GM19035 (cell line): ENCODE results near the gene SCGB3A1.

Source experiments
- ATAC-seq: cut with Tn5 transposase; IDR thresholded peaks from one replicate; pipeline ENCODE4 v1.9.1; 2021; ENCODE audit not compliant: unreplicated experiment

SCGB3A1 gene, protein sequence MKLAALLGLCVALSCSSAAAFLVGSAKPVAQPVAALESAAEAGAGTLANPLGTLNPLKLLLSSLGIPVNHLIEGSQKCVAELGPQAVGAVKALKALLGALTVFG

DNA sequence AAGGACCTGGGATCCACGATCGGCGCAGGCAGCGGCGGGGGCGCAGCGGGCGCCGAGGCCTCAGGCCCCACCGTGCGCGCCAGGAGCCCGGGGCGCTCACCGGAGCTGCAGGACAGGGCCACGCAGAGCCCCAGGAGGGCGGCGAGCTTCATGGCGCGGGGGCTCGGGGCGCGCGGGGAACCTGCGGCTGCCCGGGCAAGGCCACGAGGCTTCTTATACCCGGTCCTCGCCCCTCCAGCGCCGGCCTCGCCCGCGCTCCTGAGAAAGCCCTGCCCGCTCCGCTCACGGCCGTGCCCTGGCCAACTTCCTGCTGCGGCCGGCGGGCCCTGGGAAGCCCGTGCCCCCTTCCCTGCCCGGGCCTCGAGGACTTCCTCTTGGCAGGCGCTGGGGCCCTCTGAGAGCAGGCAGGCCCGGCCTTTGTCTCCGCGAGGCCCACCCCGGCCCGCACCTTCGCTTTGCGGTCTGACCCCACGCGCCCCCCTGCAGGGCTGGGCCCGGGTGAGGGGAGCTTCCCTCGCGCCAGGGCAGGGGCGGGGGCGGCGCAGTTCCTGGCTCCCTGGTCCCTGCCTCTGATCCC lies at the start of gene SCGB3A1:
Gene SCGB3A1, minus strand, starts transcription at position 189 of the 577 bp plus-strand sequence. Its CDS starts 37 bp downstream, at position 152.
- no peak for ATAC-seq

DNA sequence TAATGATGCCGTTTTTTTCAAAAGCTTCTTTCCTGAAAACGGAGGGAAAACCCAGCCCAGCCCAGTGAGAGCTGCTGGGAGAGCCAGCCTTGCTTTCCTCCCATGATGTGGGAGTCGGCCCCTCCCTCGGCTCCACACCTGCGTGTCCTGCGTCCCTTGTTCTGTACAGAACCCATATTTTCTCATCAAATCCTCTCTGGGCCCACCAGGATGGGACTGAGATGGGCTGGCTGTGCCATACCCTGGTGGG lies 49.2 kb upstream of the SCGB3A1 start:
- no peak for ATAC-seq

DNA sequence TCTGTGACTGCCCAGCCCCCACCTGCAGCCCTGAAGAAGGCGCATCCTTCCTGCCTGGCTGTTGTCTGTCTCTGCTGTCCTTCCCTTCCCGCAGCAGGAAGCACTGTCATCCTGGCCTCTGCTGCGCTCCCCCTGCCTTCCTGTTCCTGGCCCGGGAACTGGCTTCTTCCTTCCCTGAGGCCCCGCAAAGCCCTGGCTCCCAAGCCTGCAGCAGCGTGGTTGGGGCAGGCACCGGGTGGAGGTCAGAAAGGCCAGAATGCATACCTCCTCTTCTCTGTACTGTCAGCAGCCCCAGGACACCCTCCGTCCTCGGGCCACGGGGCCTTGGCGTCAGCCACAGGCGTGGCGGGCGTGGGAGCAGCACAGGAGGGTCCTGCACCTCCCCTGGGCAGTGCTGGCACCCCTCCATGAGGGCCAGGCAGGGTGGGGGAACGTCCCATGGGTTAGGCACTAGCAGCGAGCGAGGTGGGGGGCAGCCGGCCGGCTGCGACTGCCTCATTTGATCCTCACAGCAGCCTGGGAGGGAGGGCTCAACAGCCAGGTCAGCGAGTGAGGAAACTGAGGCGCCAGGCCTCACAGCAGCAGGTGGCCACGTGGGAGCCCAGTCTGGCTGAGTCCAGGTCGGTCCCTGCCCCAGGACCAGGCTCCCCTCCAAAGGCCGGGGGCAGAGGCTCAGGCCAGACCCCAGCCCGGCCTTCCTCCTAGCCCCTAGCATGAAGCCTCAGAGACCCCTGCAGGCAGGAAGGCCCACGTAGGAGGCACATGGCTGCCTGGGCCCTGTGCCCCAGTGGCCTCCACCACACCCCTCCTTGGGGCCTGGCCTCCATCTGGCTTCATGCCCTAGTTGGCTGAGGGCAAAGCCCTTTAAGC lies 48.7 kb upstream of the SCGB3A1 start:
- no peak for ATAC-seq

DNA sequence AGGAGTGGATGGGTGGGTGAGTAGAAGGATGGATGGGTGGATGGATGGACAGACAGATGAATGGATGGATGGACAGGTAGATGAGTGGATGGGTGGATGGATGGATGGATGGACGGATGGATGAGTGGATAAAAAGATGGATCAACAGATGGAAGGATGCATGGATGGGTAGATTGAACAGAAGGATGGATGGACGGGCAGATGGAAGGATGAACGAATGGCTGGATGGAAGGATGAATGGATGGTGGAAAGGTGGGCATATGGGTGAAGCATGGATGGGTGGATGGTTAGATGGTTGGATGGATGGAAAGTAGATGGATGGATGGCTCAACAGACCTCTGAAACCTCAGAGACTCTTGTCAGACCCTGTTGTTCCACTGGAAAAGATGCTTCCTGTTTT lies 48.0 kb upstream of the SCGB3A1 start:
- ATAC-seq: no peak

DNA sequence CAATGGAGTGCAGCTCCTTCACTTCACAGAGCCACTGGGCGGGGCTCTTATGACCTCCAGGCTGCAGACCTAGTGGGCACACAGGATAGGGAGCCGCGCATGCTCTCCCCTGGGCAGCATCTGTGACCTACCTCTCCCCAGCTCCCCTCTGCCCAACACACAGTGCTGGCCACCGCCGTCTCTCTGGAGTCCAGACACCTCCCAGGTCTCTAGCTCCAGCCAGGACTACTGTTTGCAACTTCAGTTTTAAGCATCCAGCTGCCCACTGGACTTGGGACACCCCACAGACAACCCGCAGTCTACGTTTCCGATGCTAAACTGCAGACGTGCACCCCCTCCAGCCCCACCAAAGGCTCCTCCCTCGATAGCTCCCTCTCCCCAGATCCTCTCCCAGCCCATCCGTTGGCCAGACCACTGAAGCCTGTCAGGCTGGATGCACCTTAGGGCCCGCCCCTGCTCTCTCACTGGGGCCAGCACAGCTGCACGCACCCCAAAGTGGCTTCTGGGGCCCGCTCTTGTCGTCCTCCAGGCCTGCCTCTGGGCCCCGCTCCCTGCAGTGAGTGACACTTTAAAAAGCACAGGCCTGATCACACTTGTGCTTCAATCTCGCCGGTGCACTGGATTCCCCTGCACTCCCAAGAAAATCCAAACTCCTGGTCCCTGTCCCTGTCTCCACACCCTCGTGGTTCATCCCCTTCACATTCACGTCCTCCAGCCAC lies 46.8 kb upstream of the SCGB3A1 start:
- ATAC-seq: no peak

DNA sequence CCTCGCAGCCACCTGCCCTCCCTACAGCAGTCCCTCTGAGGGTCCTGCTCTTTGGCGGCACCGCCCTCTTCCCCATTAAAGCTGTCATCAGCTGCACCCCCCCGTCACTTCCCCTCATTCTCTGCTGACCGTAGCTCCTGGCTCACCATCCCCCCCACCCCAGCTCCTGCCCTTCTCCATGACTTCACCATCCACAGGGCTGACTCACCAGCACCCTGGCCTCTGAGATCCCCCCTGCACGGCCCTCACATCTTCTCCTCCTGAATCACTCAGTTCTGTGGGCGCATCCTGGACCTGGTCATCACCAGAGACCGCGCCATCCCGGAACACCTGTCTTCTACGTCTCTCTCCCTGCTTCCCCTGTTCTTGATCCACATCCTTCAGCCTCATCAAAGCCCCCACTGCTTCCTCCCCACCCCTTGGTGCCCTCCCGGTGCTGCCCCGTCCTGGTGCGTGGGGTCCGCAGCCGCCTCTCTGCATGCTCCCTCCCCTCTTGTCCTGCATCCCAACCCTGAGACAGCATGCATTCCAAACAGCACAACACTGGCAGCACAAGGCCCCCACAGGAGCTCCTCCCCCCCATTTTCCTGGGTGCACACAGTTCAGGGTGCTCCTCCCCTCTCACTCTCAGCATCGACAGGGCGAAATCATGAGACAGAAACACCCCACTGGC lies 45.2 kb upstream of the SCGB3A1 start:
- no peak for ATAC-seq

DNA sequence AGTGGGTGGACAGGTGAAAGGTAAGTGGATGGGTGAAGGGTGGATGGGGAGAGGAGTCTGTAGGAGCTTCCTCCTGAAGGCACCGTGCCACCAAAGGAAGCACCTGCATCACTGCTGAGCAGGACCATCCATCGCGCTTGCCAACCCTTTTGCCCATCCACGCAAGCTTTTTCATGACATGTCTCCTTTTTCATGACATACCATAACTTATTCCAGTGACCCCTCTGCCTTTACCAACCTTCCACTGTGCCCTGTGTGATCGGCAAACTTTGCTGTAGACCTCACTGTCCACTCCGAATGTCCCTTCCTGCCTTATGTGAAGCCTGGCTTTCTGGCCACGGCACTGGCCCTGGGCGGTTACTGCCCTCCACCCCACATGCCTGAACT lies 44.7 kb upstream of the SCGB3A1 start:
- no peak for ATAC-seq

DNA sequence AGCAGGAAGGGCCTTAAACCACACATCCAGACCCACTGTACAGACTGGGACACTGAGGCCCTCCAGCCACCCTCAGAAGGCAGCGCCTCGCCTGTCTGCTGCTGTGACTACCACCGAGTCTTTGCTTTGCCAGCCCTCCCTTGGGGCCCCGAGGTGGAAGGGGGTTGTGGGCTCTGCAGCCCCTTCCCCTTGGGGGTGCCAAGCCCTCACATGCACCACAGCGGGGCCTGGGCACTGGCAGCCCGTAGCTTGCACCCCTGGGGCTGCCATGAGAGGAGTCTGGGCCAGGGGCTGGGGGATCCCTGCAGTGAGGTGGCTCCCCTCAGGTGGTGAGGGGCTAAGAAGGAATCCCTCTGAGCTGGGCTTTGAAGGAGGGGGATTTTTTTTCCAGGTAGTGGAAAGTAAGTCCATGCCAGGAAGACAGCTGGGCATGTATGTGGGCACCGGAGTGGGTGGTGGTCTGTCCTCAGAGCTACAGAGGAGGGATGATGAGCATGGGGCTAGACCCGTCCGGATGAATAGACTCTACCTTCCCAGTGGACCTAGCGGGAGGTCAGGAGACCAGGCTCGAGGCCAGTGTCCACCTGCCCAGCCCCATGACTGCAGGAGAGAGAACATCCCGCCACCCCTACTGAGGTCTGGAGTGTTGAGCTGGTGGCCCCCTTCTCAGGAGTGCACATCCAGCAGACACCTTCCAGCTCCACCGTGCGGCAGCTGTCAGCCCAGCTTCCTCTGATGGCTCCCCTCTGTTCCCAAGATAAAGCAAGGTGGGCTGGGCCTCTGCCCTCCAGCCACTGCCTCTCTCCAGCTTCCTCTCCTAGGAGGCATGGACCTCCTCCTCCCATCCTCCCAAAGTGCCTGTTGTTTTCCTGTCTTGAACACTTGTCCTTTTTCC lies 42.2 kb upstream of the SCGB3A1 start:
- no peak for ATAC-seq

DNA sequence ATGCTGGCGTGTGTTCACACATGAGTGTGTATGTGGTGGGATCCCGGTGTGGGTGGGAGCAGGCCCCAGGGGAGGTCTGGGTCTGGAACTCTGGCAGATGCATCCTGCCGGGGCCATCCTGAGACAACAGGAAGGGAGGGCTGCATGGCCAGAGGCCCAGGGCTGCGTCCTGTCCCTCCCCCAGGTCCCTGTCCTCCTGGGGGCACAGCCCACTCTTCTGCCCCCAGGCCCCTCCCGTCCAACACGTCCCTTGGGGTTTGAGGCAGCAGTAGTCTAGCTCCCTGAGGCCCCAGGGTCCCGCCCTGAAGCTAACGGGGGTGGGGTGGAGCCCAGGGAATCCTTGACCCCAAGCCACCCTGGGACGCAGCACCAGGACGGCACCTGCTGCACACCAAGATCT lies 41.5 kb upstream of the SCGB3A1 start:
- ATAC-seq: no peak

DNA sequence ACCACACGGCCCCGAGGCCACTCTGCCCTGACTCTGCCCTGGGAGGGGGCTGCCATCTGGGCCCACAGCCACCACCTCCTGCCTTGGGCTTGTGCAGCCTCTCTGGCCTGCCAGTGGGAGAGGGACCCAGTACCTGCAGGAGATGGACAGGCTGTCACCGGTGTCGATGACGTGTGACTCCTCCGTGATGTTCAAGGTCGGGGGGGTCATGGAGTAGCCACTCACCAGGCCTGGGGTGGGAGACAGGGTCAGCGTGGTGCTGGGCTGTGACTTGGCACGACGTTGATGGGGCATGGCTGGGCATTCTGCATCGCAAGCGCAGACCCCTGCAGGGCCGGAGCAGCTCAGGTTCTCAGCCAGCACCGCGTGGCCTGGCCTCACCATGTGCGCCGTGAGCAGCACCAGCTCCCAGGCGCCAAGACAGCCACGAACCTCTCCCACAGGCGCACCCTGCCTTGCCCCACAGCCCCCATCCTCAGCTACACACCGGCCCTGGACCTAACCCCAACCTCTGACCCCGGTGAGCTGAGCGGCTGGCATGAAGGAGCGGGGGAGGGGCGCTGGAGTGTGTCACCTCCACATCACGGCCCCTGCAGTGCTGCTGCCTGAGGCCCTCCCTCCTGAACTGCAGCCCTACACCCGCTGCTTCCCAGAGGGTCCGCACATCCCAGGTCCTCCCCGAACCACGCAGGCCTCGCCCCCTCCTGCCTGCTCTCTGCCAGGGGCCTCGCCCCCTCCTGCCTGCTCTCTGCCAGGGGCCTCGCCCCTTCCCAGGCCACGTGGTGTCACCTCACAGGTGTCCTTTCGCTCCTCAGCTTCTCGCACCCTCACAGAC lies 40.5 kb upstream of the SCGB3A1 start:
- ATAC-seq: no peak

DNA sequence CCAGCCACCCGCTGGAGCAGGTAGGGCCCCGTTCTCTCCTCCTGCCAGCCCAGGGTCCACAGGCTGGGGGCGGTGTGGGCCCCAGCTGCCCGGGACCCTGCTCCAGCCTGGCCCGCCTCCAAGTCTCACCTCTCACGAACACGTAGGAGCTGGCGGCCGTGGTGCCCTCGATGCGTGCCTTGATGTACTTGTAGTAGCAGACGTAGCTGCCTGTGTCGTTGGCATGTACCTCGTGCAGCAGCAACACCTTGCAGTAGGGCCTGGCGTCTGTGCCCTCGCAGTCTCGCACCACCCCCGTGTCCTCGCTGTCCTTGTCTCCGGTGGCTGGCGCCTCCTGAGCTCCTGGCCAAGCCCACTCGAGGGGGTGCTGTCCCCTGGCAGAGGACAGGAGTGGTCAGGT lies 39.1 kb upstream of the SCGB3A1 start:
- ATAC-seq: no peak

DNA sequence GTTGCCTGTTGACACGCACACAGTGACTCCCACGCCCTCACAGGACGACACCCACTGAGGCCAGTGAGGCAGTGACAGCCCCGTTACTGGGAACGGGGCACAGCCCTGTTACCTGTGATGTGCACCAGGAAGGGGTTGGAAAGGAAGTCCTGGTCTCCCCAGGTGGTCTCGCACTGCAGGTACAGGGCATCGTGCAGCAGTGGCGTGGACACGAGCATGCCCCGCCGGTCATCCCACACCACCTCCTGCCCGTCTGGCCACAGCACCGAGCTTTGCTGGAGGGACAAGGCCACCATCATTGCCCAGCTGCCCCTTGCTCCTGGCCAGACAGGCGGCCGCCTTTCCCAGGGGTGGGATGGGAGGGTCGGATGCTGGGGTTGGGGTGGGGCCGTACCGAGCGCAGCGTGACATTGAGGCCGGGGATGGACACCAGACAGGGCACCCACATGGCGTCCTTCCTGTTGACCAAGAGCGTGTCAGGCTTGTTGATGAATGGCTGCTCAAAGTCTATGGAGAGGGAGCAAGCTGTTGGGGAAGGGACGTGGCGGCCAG lies 38.6 kb upstream of the SCGB3A1 start:
- ATAC-seq: no peak

DNA sequence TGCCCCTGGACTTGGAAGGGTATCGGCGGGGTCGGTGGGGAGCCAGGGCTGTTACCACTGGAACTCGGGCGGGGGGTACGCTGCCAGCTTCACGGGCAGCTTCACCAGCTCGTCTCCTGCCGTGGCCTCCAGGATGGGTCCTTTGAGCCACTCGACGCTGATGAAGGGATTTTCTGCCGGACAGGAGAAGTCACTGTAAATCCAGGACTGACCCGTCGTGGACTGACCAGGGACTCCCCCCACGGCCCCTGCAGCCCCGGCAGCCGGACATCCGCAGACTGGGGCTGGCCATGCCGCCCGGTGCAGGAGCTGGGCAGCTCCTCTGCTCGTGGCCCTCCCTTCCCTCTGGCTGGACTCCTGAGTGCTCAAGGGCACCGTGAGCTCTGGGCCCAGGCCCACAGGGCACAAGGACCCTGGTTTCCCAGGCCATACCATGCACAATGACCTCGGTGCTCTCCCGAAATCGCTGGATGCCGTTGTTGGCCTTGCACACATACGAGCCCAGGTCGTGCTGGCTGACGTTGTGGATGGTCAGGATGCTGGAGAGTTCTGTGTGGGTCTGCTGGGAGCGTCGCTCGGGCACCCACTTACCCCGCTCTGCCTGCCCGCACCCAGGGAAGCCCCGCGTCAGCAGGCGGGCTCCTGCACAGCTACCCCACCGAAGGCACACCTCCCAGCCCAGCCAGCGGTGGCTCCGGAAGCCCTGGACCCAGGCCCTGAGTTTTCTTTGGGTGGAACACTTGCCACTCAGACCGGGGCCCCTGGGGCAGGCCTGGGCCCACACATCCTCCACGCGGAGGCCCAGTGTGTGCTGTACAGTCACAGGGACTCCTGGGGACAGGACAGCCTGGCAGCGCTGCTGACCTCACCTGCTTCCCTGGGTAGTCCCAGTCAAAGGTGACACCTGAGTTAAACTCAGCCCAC lies 37.8 kb upstream of the SCGB3A1 start:
- no peak for ATAC-seq

DNA sequence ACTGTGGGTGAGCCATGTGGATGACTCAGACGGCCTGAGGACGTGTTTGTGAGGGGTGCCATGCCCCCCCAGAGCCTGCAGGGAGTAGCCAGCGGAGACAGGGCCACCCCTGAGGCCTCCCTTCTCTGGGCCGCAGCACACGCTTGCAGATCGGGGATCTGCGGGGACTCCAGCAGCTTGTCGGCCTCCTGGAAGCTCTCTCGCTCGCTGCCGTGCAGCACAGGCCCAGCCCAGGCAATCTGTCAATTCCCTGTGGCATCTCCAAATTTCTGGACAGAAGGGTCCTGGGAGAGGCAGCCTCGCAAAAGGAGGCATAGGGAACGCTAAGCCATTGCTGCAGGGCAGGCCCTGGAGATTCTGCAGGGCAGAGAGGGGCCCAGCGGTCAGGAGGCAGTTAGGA lies 36.9 kb upstream of the SCGB3A1 start:
- ATAC-seq: no peak

DNA sequence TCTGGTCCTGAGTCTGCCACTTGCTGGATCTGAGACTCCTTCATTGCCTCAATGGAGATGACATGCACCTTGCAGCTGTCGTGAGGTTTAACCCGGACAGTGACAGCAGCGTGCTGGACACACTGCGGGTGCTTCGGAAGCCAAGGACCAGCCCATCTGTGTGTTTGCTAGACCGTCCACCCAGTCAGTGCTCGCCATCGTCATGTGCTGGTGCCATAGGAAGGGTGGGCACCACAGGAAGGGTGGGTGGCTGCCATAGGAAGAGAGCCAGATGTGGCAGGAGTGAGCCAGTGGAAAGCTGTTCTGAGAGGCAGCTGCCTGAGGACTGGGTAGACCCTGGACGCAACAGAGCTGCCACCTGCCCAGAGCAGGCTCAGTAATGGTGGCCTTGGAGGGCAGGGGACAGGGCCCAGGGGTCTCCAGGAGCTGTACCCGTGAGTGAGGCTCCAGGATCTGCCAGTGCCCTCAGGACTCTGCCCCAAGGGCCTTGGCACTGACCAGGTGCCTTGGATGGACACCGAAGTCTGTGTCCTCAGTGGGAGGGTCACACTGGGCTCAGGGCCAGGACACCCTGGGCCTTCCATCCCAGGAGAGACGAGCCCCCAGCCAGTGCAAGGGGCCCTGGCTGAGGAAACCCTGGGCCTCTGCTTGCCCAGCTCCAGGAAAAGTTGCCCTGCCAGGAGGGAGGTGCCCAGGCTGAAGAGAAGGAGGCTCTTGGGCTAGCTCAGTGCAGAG lies 36.3 kb upstream of the SCGB3A1 start:
- ATAC-seq: no peak

DNA sequence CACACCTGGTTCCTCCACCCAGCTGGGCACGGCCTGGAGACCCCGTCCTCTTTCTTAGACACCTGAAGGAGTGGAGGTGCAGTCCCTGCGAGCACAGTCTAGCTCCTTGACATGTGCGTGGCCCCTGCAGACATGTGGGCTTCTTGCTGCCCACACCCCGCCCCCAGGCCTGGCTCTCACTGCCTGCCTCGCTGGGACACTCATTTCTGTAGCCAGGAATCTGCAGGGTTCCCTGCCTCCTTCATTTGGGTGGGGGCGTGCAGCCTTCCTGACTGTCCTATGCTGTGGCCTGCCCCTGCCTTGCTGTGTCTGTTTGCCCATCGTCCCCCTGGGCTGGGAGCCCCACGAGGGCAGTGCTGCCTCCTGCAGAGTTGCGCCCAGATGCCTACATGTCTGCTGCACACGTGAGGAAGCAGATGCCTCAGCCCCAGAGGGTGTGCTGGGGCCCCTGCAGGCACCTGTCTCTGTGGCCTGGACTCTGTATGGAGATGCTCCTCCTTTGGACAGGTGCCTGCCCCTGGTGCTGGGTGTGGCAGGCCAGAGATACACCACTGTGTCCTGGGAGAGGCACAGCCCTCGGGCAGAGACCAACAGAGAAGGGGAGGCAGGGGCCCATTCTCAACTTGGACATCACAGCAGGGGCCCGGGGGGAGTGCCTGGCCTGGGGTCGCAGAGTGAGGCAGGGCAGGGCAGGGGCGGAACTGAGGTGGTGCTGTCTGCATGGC lies 35.5 kb upstream of the SCGB3A1 start:
- ATAC-seq: no peak
